HL-60/S4 treated with retinoic acid at 250 ng/mL for 4 days and 3 days (cell line): ENCODE data around the gene MEF2C.

ENCODE experiments used
- in situ Hi-C: fragments of 300-500 bp; cut with MboI; formaldehyde crosslinking; loops from 2 replicates; pipeline ENCODE4 v1.7.0; 2022; ENCODE audit warnings: low sequenced_read_pairs

MEF2C gene

GRCh38 chr5:88678770-88679381 is 204.1 kb downstream of the MEF2C start:
- in situ Hi-C loops, result loop anchor here (25.0 kb wide), 1 partner anchor 892 kb away; no protein-coding TSS in a partner anchor

GRCh38 chr5:88677943-88678769 is 204.8 kb downstream of the MEF2C start:
- in situ Hi-C loops, result loop anchor here (25.0 kb wide), 1 partner anchor 891 kb away; no protein-coding TSS in a partner anchor

- in situ Hi-C loops, result loop anchor here (25.0 kb wide), 1 partner anchor 890 kb away; no protein-coding TSS in a partner anchor
These were observed 205.5 kb downstream of the MEF2C start for GRCh38 chr5:88677376-88677895.

GRCh38 chr5:88676637-88677375 is 206.2 kb downstream of the MEF2C start:
- in situ Hi-C loops, result loop anchor here (25.0 kb wide), 1 partner anchor 890 kb away; no protein-coding TSS in a partner anchor

- in situ Hi-C loops, result loop anchor here (25.0 kb wide), 1 partner anchor 889 kb away; no protein-coding TSS in a partner anchor
These were observed 207.0 kb downstream of the MEF2C start for GRCh38 chr5:88675708-88676636.

GRCh38 chr5:88675168-88675707 is 207.7 kb downstream of the MEF2C start:
- in situ Hi-C loops, result loop anchor here (25.0 kb wide), 1 partner anchor 888 kb away; no protein-coding TSS in a partner anchor

GRCh38 chr5:88674356-88675167 is 208.4 kb downstream of the MEF2C start:
- in situ Hi-C loops, result loop anchor here (25.0 kb wide), 1 partner anchor 887 kb away; no protein-coding TSS in a partner anchor

GRCh38 chr5:88673253-88674105 is 209.5 kb downstream of the MEF2C start:
- in situ Hi-C loops, result no loop called here

GRCh38 chr5:88672644-88673252 is 210.2 kb downstream of the MEF2C start:
- in situ Hi-C loops, result no loop called here

- in situ Hi-C loops, result no loop called here
These were observed 211.2 kb downstream of the MEF2C start for GRCh38 chr5:88671505-88672499.

GRCh38 chr5:88671106-88671504 is 211.9 kb downstream of the MEF2C start:
- in situ Hi-C loops, result no loop called here

GRCh38 chr5:88670461-88670860 is 212.5 kb downstream of the MEF2C start:
- in situ Hi-C loops, result no loop called here

- in situ Hi-C loops, result no loop called here
These were observed 213.5 kb downstream of the MEF2C start for GRCh38 chr5:88669371-88670050.

GRCh38 chr5:88667496-88668201 is 215.3 kb downstream of the MEF2C start:
- in situ Hi-C loops, result no loop called here
